COLO668 (cell line): Measurements from ENCODE around the gene GPR65.
"Not testable (repeated sequence)": the region's sequence is repeated elsewhere in the genome, so short reads cannot be mapped to it uniquely, and the experiment has no call there.

Experiments
- DNase-seq: peaks from one replicate; lab custom pipeline; 2025; ENCODE audit not compliant: unreplicated experiment; lab: John Stamatoyannopoulos, UW

Gene GPR65

GRCh38 chr14:88003425-88003824 is 1.5 kb upstream of the GPR65 start:
- no peak for DNase-seq

- DNase-seq: no peak
Observed at GRCh38 chr14:88004506-88005036, 364 bp upstream of the GPR65 start.

GRCh38 chr14:88005978-88006851 is 1.3 kb downstream of the GPR65 start:
- DNase-seq: no peak

GRCh38 chr14:88007608-88008007 is 2.7 kb downstream of the GPR65 start:
- DNase-seq: no peak

- DNase-seq: no peak
Observed at GRCh38 chr14:88008039-88008742, 3.3 kb downstream of the GPR65 start.

GRCh38 chr14:88009486-88009885 is 4.6 kb downstream of the GPR65 start:
- no peak for DNase-seq

GRCh38 chr14:88010331-88010730 is 5.4 kb downstream of the GPR65 start:
- no peak for DNase-seq

- DNase-seq: no peak
Observed at GRCh38 chr14:88012495-88012894, 7.6 kb downstream of the GPR65 start.

GRCh38 chr14:88013750-88014349 is 8.9 kb downstream of the GPR65 start:
- DNase-seq: peak; percentile 59

GRCh38 chr14:88016768-88017167 is 11.8 kb downstream of the GPR65 start:
- no peak for DNase-seq

GRCh38 chr14:88017535-88017934 is 12.6 kb downstream of the GPR65 start:
- DNase-seq: no peak

- DNase-seq: no peak
Observed at GRCh38 chr14:88023658-88024187, 18.8 kb downstream of the GPR65 start.

- DNase-seq: not testable (repeated sequence)
Observed at GRCh38 chr14:88024252-88025086, 19.5 kb downstream of the GPR65 start.

- no peak for DNase-seq
Observed at GRCh38 chr14:88025313-88025712, 20.4 kb downstream of the GPR65 start.

- DNase-seq: no peak
Observed at GRCh38 chr14:88026890-88027289, 22.0 kb downstream of the GPR65 start.

- DNase-seq: no peak
Observed at GRCh38 chr14:88029500-88029899, 24.6 kb downstream of the GPR65 start.

- DNase-seq: no peak
Observed at GRCh38 chr14:88030079-88030478, 25.1 kb downstream of the GPR65 start.

- no peak for DNase-seq
Observed at GRCh38 chr14:88030892-88031291, 26.0 kb downstream of the GPR65 start.

- DNase-seq: no peak
Observed at GRCh38 chr14:88032373-88032772, 27.4 kb downstream of the GPR65 start.

GRCh38 chr14:88034076-88034475 is 29.1 kb downstream of the GPR65 start:
- DNase-seq: no peak
